T-cell (primary cell): Measurements from ENCODE around the gene ELL3. TPM values are rescaled to one million over a fixed set of nuclear protein-coding genes. Genes with fewer than 3 reads are reported as not detected.

Experiments used
- ATAC-seq, 4 experiments: fragments of 200-7000 bp in 3 of 4; fragments of 150-1000 bp in 1 of 4; cut with Tn5 transposase; replicated peaks in 1 of 4; 1 replicate in 3 of 4; 2 replicates in 1 of 4; pipeline ENCODE4 v1.10.0; 2021; ENCODE audit warnings: moderate library complexity in 3 of 4, mild to moderate bottlenecking in 2 of 4, moderate number of reproducible peaks in 1 of 4
- CTCF ChIA-PET, 2 donors: fragments of 300-600 bp; sonication (Branson Sonifier 250); formaldehyde crosslinking; loops; one replicate each; lab custom pipeline; 2022; ENCODE audit warnings: antibody characterized with exemption in 2 of 2; lab: Charles Lee
- POLR2A ChIA-PET, 2 donors: fragments of 300-600 bp; sonication (Branson Sonifier 250); formaldehyde crosslinking; loops; one replicate each; lab custom pipeline; 2022; ENCODE audit warnings: antibody characterized with exemption in 2 of 2; lab: Charles Lee
- DNase-seq, 35 experiments: peaks; one replicate each; pipeline versions ENCODE4 v3.0.0 to v3.0.0-alpha.2; 2013 to 2023
- H3K27ac ChIP-seq: one replicate; pipeline ENCODE4 v1.5.1; 2013; ENCODE audit warnings: low read length
- H3K27me3 ChIP-seq, 2 experiments: replicated peaks in 1 of 2; 1 replicate in 1 of 2; 2 replicates in 1 of 2; pipeline versions ENCODE4 v1.6.1 to v1.7.0; 2013; ENCODE audit warnings: low read length in 1 of 2, mixed read lengths in 1 of 2; ENCODE audit not compliant: control insufficient read depth in 2 of 2, insufficient read depth in 2 of 2; ENCODE audit errors: extremely low read depth in 1 of 2
- H3K36me3 ChIP-seq, 2 donors: 1 replicate in 1 of 2; 2 replicates in 1 of 2; pipeline versions ENCODE4 v1.6.1 to v1.7.0; 2013; ENCODE audit warnings: low read length in 1 of 2; ENCODE audit not compliant: control insufficient read depth in 2 of 2, insufficient read depth in 1 of 2; ENCODE audit errors: extremely low read depth in 1 of 2
- H3K4me1 ChIP-seq, 2 experiments: 1 replicate in 1 of 2; 2 replicates in 1 of 2; pipeline versions ENCODE4 v1.6.1 to v1.7.0; 2013; ENCODE audit warnings: low read length in 2 of 2, mixed read lengths in 1 of 2; ENCODE audit not compliant: insufficient read depth in 2 of 2, control insufficient read depth in 1 of 2; ENCODE audit errors: extremely low read depth in 1 of 2
- H3K4me3 ChIP-seq, 2 donors: 1 replicate in 1 of 2; 2 replicates in 1 of 2; pipeline versions ENCODE4 v1.5.1 to v1.7.0; 2013; ENCODE audit warnings: mild to moderate bottlenecking in 2 of 2, low read length in 1 of 2, moderate library complexity in 1 of 2; ENCODE audit not compliant: control insufficient read depth in 1 of 2; ENCODE audit errors: extremely low read depth in 1 of 2
- H3K9me3 ChIP-seq: 2 replicates; pipeline ENCODE4 v1.7.0; 2013
- H3K27ac Mint-ChIP-seq, 2 donors: one replicate each; pipeline ENCODE4 v1.8.0; 2020 to 2021; ENCODE audit warnings: mild to moderate bottlenecking in 2 of 2, mixed read lengths in 2 of 2
- H3K27me3 Mint-ChIP-seq, 2 donors: one replicate each; pipeline ENCODE4 v1.8.0; 2021 to 2022; ENCODE audit warnings: mixed read lengths in 2 of 2
- H3K36me3 Mint-ChIP-seq: one replicate; pipeline ENCODE4 v1.8.0; 2021; ENCODE audit warnings: mixed read lengths
- H3K4me1 Mint-ChIP-seq, 3 donors: one replicate each; pipeline ENCODE4 v1.8.0; 2020 to 2022; ENCODE audit warnings: mixed read lengths in 3 of 3, mild to moderate bottlenecking in 1 of 3
- H3K4me3 Mint-ChIP-seq, 3 donors: one replicate each; pipeline ENCODE4 v1.8.0; 2020 to 2022; ENCODE audit warnings: mild to moderate bottlenecking in 3 of 3, mixed read lengths in 3 of 3, moderate library complexity in 3 of 3
- H3K9me3 Mint-ChIP-seq, 3 donors: one replicate each; pipeline ENCODE4 v1.8.0; 2020 to 2022; ENCODE audit warnings: mixed read lengths in 3 of 3
- WGBS: methylation state at CpG from one replicate; pipeline ENCODE4 v1.1.5; 2013; ENCODE audit warnings: missing lambda C conversion rate; ENCODE audit not compliant: insufficient coverage; 5-methylcytosine and 5-hydroxymethylcytosine counted together
- total RNA-seq, 35 experiments: library from RNA in 6 of 35; stranded (reverse) in 6 of 35; fragments of 120-200 nt in 1 of 35; gene quantifications; one replicate each; pipeline versions ENCODE4 v1.2.1 to v1.2.4 and lab custom pipeline; 2013 to 2026

Gene ELL3
- total RNA-seq, 5 donors from 2014 or later (not counting 1 experiment from before 2014, with no cell fraction given): 0.80 to 6.5 (median 2.2) TPM

- Mint-ChIP-seq H3K9me3 (no peaks in the 10 kb centered on the region), H3K27me3 (no peaks in the 10 kb centered on the region), H3K36me3 (no peaks in the 10 kb centered on the region), H3K27ac (peak overlapping the region; percentile 11 to 33), H3K4me1 (peaks cover 18 to 23% (median 18%) of the 10 kb centered on the region in 3 donors), H3K4me3 (peak overlapping the region in 1 of 3 donors; percentile 22)
- Histone ChIP-seq H3K27ac (no peak overlapping the region), H3K4me1 (peaks cover 3 to 22% of the 10 kb centered on the region in 2 experiments), H3K9me3 (no peaks in the 10 kb centered on the region), H3K27me3 (no peaks in the 10 kb centered on the region), H3K4me3 (no peak overlapping the region), H3K36me3 (no peaks in the 10 kb centered on the region)
- no peak for ATAC-seq
- CTCF ChIA-PET: interaction anchor here in 1 of 2 donors (0.7 kb wide), 1 partner anchor 9 kb away, joined by 7 read pairs; no protein-coding TSS in a partner anchor
- DNase-seq: no peak
- 55% methylated on average over 1 of the region's 1 CpG for WGBS
- POLR2A ChIA-PET: no interaction called here
These were observed 2.2 kb upstream of the ELL3 start for GRCh38 chr15:43779016-43779415.

GRCh38 chr15:43777267-43777914 lies 625 bp upstream of the ELL3 start:
- peak; percentile 67 to 91 (median 79) for DNase-seq
- Mint-ChIP-seq H3K9me3 (no peaks in the 10 kb centered on the region), H3K4me3 (peak overlapping the region; percentile 92 to 93 (median 93)), H3K27me3 (no peaks in the 10 kb centered on the region), H3K4me1 (peaks cover 18 to 23% (median 18%) of the 10 kb centered on the region in 3 donors), H3K36me3 (no peaks in the 10 kb centered on the region), H3K27ac (peak overlapping the region; percentile 91 to 95)
- Histone ChIP-seq H3K4me1 (peaks cover 3 to 22% of the 10 kb centered on the region in 2 experiments), H3K27ac (peak overlapping the region; percentile 73), H3K36me3 (peaks cover 0 to 9% of the 10 kb centered on the region in 2 donors), H3K4me3 (peak overlapping the region; percentile 87 to 96), H3K9me3 (no peaks in the 10 kb centered on the region), H3K27me3 (no peaks in the 10 kb centered on the region)
- under 1% methylated on average over 31 of the region's 31 CpGs for WGBS
- peak; percentile 81 to 85 (median 84) for ATAC-seq
- ChIA-PET POLR2A (interaction anchor here (0.6 to 1.0 kb wide), 2 partner anchors 22 to 47 kb away, joined by 3 to 9 read pairs; partner anchors contain the start of gene MFAP1 (in 1 of the 2)), CTCF (interaction anchor here (0.6 to 1.5 kb wide), 8 partner anchors 9 to 47 kb away, joined by 3 to 11 read pairs (median 5); partner anchors contain the start of genes HYPK (in 1 of the 2), MFAP1 (in 1 of the 2) and SERF2 (in 1 of the 2))

GRCh38 chr15:43776101-43776717 lies 557 bp downstream of the ELL3 start:
- ATAC-seq (no peak), DNase-seq (peak in 6 of 35 experiments; percentile 8 to 35 (median 10))
- CTCF ChIA-PET: interaction anchor here (0.6 to 1.5 kb wide), 7 partner anchors 8 to 48 kb away, joined by 3 to 11 read pairs (median 5); partner anchors contain the start of genes HYPK (in 1 of the 2), MFAP1 (in 1 of the 2) and SERF2 (in 1 of the 2)
- Mint-ChIP-seq H3K36me3 (peaks cover 6% of the 10 kb centered on the region), H3K27ac (peak overlapping the region; percentile 69 to 95), H3K9me3 (no peaks in the 10 kb centered on the region), H3K4me1 (peaks cover 18 to 23% (median 18%) of the 10 kb centered on the region in 3 donors), H3K4me3 (peak overlapping the region; percentile 92 to 93 (median 93)), H3K27me3 (no peaks in the 10 kb centered on the region)
- 57% methylated on average over 25 of the region's 35 CpGs for WGBS
- POLR2A ChIA-PET: interaction anchor here in 1 of 2 donors (0.6 kb wide), 1 partner anchor 29 kb away, joined by 4 read pairs; no protein-coding TSS in a partner anchor
- peak overlapping the region; percentile 87 to 96 for H3K4me3 ChIP-seq
- peaks cover 3 to 22% of the 10 kb centered on the region in 2 experiments for H3K4me1 ChIP-seq
- H3K27me3 ChIP-seq: no peaks in the 10 kb centered on the region
- no peaks in the 10 kb centered on the region for H3K9me3 ChIP-seq
- peaks cover 0 to 21% of the 10 kb centered on the region in 2 donors for H3K36me3 ChIP-seq
- peak overlapping the region; percentile 73 for H3K27ac ChIP-seq

- POLR2A ChIA-PET: interaction anchor here in 1 of 2 donors (0.6 kb wide), 1 partner anchor 47 kb away, joined by 3 read pairs; no protein-coding TSS in a partner anchor
- no peak for ATAC-seq
- H3K27ac Mint-ChIP-seq: peak overlapping the region; percentile 61 to 74
These were observed 1.3 kb downstream of the ELL3 start for GRCh38 chr15:43775411-43775965.

GRCh38 chr15:43774062-43774461 lies 2.7 kb downstream of the ELL3 start:
- Histone ChIP-seq H3K27me3 (no peaks in the 10 kb centered on the region), H3K36me3 (peaks cover 0 to 40% of the 10 kb centered on the region in 2 donors), H3K4me3 (no peak overlapping the region), H3K9me3 (no peaks in the 10 kb centered on the region), H3K4me1 (peaks cover 3 to 22% of the 10 kb centered on the region in 2 experiments), H3K27ac (no peak overlapping the region)
- Mint-ChIP-seq H3K27me3 (no peaks in the 10 kb centered on the region), H3K4me3 (no peak overlapping the region), H3K9me3 (no peaks in the 10 kb centered on the region), H3K36me3 (peaks cover 23% of the 10 kb centered on the region), H3K27ac (peak overlapping the region; percentile 30 to 37), H3K4me1 (peaks cover 16 to 26% (median 21%) of the 10 kb centered on the region in 3 donors)
- ATAC-seq: no peak
- DNase-seq: no peak
- ChIA-PET CTCF (no interaction called here), POLR2A (no interaction called here)
- WGBS: 93% methylated on average over 3 of the region's 4 CpGs

More at GRCh38 chr15:43775411-43775965, 1.3 kb downstream of the ELL3 start:
- Mint-ChIP-seq H3K9me3 (no peaks in the 10 kb centered on the region), H3K27me3 (no peaks in the 10 kb centered on the region), H3K4me1 (peaks cover 18 to 23% (median 18%) of the 10 kb centered on the region in 3 donors), H3K36me3 (peaks cover 11% of the 10 kb centered on the region), H3K4me3 (peak overlapping the region; percentile 92 to 93 (median 93))
- peaks cover 0 to 28% of the 10 kb centered on the region in 2 donors for H3K36me3 ChIP-seq
- no peaks in the 10 kb centered on the region for H3K9me3 ChIP-seq
- no CpG with 5 or more reads among the region's 1 CpG for WGBS
- no peak overlapping the region for H3K4me3 ChIP-seq
- H3K27me3 ChIP-seq: no peaks in the 10 kb centered on the region
- H3K27ac ChIP-seq: peak overlapping the region; percentile 31
- CTCF ChIA-PET: no interaction called here
- H3K4me1 ChIP-seq: peaks cover 3 to 22% of the 10 kb centered on the region in 2 experiments
- DNase-seq: peak in 1 of 35 experiments; percentile 20

GRCh38 chr15:43772624-43773023 lies 4.1 kb downstream of the ELL3 start:
- ChIA-PET POLR2A (no interaction called here), CTCF (no interaction called here)
- no peaks in the 10 kb centered on the region for H3K27me3 Mint-ChIP-seq
- Histone ChIP-seq H3K4me3 (no peak overlapping the region), H3K9me3 (no peaks in the 10 kb centered on the region), H3K36me3 (peaks cover 0 to 54% of the 10 kb centered on the region in 2 donors), H3K27me3 (no peaks in the 10 kb centered on the region), H3K27ac (no peak overlapping the region), H3K4me1 (peaks cover 3 to 14% of the 10 kb centered on the region in 2 experiments)
- peaks cover 12 to 20% (median 13%) of the 10 kb centered on the region in 3 donors for H3K4me1 Mint-ChIP-seq
- ATAC-seq: no peak
- DNase-seq: no peak
- no peak overlapping the region for H3K4me3 Mint-ChIP-seq
- H3K27ac Mint-ChIP-seq: no peak overlapping the region
- no peaks in the 10 kb centered on the region for H3K9me3 Mint-ChIP-seq
- peaks cover 32% of the 10 kb centered on the region for H3K36me3 Mint-ChIP-seq
